Smooth muscle cell (in vitro differentiated cells): ENCODE data around the gene CDHR5. TPM values are rescaled to one million over a fixed set of nuclear protein-coding genes. Genes with fewer than 3 reads are reported as not detected.

Experiments
- DNase-seq: peaks from one replicate; lab custom pipeline; 2025; ENCODE audit not compliant: unreplicated experiment; lab: John Stamatoyannopoulos, UW
- H2AFZ ChIP-seq: fragments of 200-600 bp; sonication (generic); 2 replicates; pipeline ENCODE4 v1.6.0; 2016; ENCODE audit warnings: antibody characterized with exemption, low read depth, mild to moderate bottlenecking
- H3F3A ChIP-seq: fragments of 200-600 bp; sonication (generic); 2 replicates; pipeline ENCODE4 v1.6.0; 2017; ENCODE audit warnings: antibody characterized with exemption, low read depth
- H3K27ac ChIP-seq: fragments of 200-600 bp; sonication (generic); 2 replicates; pipeline ENCODE4 v1.5.1; 2016; ENCODE audit warnings: low read depth, mild to moderate bottlenecking
- H3K27me3 ChIP-seq: fragments of 200-600 bp; sonication (generic); 2 replicates; pipeline ENCODE4 v1.6.1; 2016; ENCODE audit warnings: low read depth, mild to moderate bottlenecking
- H3K36me3 ChIP-seq: fragments of 200-600 bp; sonication (generic); 2 replicates; pipeline ENCODE4 v1.5.1; 2016; ENCODE audit warnings: low read depth
- H3K4me1 ChIP-seq: fragments of 200-600 bp; sonication (generic); 2 replicates; pipeline ENCODE4 v1.5.1; 2016; ENCODE audit warnings: low read depth
- H3K4me2 ChIP-seq: fragments of 200-600 bp; sonication (generic); 2 replicates; pipeline ENCODE4 v1.6.0; 2016; ENCODE audit warnings: mild to moderate bottlenecking
- H3K4me3 ChIP-seq: fragments of 200-600 bp; sonication (generic); 2 replicates; pipeline ENCODE4 v1.5.1; 2016; ENCODE audit warnings: mild to moderate bottlenecking
- H3K79me2 ChIP-seq: fragments of 200-600 bp; sonication (generic); 2 replicates; pipeline ENCODE4 v1.6.0; 2016; ENCODE audit warnings: low read depth, mild to moderate bottlenecking
- H3K9ac ChIP-seq: fragments of 200-600 bp; sonication (generic); 2 replicates; pipeline ENCODE4 v1.6.0; 2016; ENCODE audit warnings: low read depth
- H3K9me3 ChIP-seq: fragments of 200-600 bp; sonication (generic); replicated peaks from 2 replicates; pipeline ENCODE4 v1.5.1; 2016; ENCODE audit warnings: low read depth
- H4K20me1 ChIP-seq: fragments of 200-600 bp; sonication (generic); 2 replicates; pipeline ENCODE4 v1.6.0; 2016; ENCODE audit warnings: low read depth
- WGBS: methylation state at CpG from one replicate; pipeline ENCODE4 v1.1.7; 2016; ENCODE audit warnings: low lambda C conversion rate; 5-methylcytosine and 5-hydroxymethylcytosine counted together
- polyA plus RNA-seq: library from polyadenylated mRNA; unstranded; fragments of >200 nt; fragmentation: Nextera tagmentation; extraction: Ambion mirVana; gene quantifications from 2 replicates; pipeline ENCODE4 v1.2.1, GENCODE V29; 2016
- total RNA-seq: library from RNA; depleted of rRNA; stranded (reverse); fragments of >200 nt; gene quantifications from 2 replicates; pipeline ENCODE4 v1.2.3, GENCODE V29; 2014
- TF ChIP-seq, protein P1 (sequence below): fragments of 200-600 bp; sonication (generic); IDR thresholded peaks from 2 replicates; pipeline ENCODE4 v1.5.1; 2017; ENCODE audit warnings: borderline replicate concordance, mild to moderate bottlenecking, antibody characterized with exemption; ENCODE audit not compliant: insufficient read depth, poor library complexity, severe bottlenecking

Gene CDHR5
- total and polyA plus RNA-seq, 2 experiments from 2014 or later: not detected

DNA sequence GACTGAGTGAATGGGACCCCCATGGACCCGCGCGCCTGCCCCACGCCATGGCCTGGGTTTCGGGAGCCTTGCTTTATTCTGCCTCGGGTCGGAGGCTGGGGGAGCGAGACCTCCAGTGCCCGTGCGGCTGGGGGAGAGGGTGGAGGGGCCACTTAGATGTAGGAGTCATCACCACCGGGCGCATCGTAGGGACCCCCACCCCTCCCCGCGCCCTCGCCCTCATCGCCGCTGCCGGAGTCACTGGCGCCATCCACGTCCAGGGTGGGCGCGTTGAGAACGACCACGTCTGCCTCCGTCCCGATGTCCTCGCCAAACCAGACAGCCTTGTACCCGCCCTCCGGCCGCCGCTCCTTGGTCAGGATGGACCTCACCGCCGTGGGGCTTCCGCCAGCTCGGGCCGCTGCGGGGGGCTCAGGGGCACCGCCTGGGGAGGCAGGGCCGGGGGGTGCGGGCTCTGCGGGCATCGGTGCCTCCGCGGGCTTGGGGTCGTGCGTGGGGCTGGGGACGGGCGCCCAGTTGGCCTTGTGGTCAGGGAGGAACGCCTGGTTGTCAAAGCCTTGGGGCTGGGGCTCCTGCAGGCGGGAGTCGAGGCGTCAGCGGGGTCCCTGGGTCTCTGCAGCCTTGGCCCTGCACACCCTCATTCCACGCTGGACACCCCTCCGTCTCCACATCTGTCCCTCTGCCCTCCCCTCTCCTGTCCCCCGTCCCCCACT lies 7.4 kb downstream of the CDHR5 start:
- H3F3A ChIP-seq: peaks cover 10% of the 10 kb centered on the region
- peaks cover 7% of the 10 kb centered on the region for H3K4me1 ChIP-seq
- no peak overlapping the region for H3K4me3 ChIP-seq
- H4K20me1 ChIP-seq: peaks cover 42% of the 10 kb centered on the region
- no peak overlapping the region for H3K9ac ChIP-seq
- H3K79me2 ChIP-seq: no peaks in the 10 kb centered on the region
- WGBS: 99% methylated on average over 24 of the region's 57 CpGs
- no peak overlapping the region for H3K4me2 ChIP-seq
- H3K27me3 ChIP-seq: no peaks in the 10 kb centered on the region
- DNase-seq: no peak
- H3K36me3 ChIP-seq: no peaks in the 10 kb centered on the region
- no peak overlapping the region for H3K27ac ChIP-seq
- TF ChIP-seq, protein P1, sequence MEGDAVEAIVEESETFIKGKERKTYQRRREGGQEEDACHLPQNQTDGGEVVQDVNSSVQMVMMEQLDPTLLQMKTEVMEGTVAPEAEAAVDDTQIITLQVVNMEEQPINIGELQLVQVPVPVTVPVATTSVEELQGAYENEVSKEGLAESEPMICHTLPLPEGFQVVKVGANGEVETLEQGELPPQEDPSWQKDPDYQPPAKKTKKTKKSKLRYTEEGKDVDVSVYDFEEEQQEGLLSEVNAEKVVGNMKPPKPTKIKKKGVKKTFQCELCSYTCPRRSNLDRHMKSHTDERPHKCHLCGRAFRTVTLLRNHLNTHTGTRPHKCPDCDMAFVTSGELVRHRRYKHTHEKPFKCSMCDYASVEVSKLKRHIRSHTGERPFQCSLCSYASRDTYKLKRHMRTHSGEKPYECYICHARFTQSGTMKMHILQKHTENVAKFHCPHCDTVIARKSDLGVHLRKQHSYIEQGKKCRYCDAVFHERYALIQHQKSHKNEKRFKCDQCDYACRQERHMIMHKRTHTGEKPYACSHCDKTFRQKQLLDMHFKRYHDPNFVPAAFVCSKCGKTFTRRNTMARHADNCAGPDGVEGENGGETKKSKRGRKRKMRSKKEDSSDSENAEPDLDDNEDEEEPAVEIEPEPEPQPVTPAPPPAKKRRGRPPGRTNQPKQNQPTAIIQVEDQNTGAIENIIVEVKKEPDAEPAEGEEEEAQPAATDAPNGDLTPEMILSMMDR: no peak
- H3K9me3 ChIP-seq: no peaks in the 10 kb centered on the region
- H2AFZ ChIP-seq: no peak overlapping the region

DNA sequence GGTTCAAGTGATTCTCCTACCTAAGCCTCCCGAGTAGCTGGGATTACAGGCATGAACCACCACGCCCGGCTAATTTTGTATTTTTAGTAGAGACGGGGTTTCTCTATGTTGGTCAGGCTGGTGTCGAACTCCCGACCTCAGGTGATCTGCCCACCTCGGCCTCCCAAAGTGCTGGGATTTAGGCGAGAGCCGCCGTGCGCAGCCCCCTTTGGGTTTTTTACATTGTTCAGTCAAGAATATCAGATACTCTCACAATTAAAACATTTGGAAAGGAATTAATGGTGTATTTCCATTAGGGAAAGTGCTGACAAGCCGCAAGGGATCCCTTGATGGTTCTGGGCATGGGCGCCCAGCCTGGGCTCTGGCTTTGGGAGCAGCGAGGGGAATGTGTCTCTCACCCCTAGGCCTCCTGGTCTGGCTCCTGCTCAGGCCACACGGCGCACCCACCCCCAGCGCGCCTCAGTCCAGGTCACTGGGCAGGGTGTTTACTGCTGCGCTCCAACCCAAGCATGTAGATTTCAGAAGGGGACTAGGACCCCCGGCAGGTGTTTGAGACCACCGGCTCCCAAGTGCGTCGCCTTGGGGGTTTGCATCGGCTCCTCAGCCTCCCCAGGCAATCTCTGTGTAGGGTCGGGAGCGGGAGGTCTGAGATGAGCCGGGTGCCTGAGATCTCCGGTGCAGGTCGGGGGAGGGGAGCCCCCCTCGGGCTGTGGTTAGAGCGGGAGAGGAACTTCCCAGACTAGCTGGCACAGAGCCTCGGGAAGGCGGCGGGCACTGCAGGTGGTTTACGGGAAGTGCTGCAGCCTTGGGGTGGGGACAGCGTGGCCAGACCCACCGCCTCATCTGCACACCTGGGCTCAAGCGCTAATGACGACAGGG lies 8.2 kb downstream of the CDHR5 start:
- no peaks in the 10 kb centered on the region for H3K79me2 ChIP-seq
- no peak for DNase-seq
- TF ChIP-seq, protein P1: no peak
- peak overlapping the region; percentile 87 for H3K4me2 ChIP-seq
- no peak overlapping the region for H3K9ac ChIP-seq
- H4K20me1 ChIP-seq: peaks cover 46% of the 10 kb centered on the region
- no peaks in the 10 kb centered on the region for H3K27me3 ChIP-seq
- H3K36me3 ChIP-seq: no peaks in the 10 kb centered on the region
- no peak overlapping the region for H3K27ac ChIP-seq
- no peak overlapping the region for H3K4me3 ChIP-seq
- 93% methylated on average over 39 of the region's 39 CpGs for WGBS
- no peak overlapping the region for H2AFZ ChIP-seq
- H3K4me1 ChIP-seq: peaks cover 7% of the 10 kb centered on the region
- peaks cover 14% of the 10 kb centered on the region for H3F3A ChIP-seq
- H3K9me3 ChIP-seq: no peaks in the 10 kb centered on the region

DNA sequence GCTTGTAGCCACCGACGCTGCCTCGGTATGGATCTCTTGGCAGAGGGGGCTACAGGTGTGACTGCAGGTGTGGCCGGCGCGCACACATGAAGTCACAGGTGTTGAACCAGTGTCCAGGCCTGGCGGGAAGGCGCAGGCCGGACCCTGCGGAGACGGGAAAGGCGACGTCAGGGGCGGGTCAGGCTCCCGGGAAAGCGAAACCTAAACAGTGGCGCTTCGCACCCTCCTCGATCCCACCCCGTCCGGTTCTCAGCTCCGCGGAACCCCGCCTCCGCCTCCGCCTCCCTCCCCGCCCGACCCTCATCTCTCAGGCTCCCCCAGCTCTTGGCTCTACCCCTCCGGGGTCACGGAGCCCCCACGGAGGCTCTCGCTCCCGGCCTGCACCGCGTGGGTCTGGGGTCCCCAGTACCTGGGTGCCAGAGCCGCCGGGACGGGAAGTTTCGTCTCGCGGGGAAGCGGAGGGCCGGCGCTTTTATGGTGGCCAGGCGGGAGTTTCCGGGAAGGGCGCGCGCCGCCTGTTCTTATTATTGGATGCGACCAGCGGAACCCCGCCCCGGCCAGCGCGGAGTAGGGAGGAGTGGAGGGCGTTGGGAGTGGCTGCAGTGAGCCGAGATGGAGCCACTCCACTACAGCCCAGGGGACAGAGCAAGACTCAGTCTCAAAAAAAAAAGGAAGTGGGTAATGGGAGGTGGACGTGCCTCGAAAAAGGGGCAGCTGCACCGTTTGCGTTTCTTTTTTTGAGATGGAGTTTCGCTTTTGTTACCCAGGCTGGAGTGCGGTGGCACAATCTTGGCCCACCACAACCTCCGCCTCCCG lies 9.0 kb downstream of the CDHR5 start, which contains the start of gene IRF7:
Gene IRF7 (minus strand): TSS at position 447 of the 816 bp plus-strand sequence. CDS start 586 bp downstream, outside the sequence.
- Histone ChIP-seq H3K36me3 (no peaks in the 10 kb centered on the region), H3F3A (peaks cover 14% of the 10 kb centered on the region), H3K79me2 (no peaks in the 10 kb centered on the region), H2AFZ (no peak within 1 kb of the TSS), H3K4me1 (peaks cover 7% of the 10 kb centered on the region), H3K27me3 (no peaks in the 10 kb centered on the region), H3K4me3 (peak within 1 kb of the TSS; percentile 82), H3K4me2 (peak within 1 kb of the TSS; percentile 87), H4K20me1 (peaks cover 48% of the 10 kb centered on the region), H3K27ac (peak within 1 kb of the TSS; percentile 85), H3K9ac (peak within 1 kb of the TSS; percentile 85), H3K9me3 (no peaks in the 10 kb centered on the region)
- peak; percentile 93 for DNase-seq
- TF ChIP-seq, protein P1: no peak
- 8% methylated on average over 63 of the region's 66 CpGs for WGBS
